Measurements from ENCODE around the gene TPT1. TPM values are rescaled to one million over a fixed set of nuclear protein-coding genes. Genes with fewer than 3 reads are reported as not detected.

TPT1 gene
- total RNA-seq, result 1,943 and 2,459 TPM in 2 replicates

DNA sequence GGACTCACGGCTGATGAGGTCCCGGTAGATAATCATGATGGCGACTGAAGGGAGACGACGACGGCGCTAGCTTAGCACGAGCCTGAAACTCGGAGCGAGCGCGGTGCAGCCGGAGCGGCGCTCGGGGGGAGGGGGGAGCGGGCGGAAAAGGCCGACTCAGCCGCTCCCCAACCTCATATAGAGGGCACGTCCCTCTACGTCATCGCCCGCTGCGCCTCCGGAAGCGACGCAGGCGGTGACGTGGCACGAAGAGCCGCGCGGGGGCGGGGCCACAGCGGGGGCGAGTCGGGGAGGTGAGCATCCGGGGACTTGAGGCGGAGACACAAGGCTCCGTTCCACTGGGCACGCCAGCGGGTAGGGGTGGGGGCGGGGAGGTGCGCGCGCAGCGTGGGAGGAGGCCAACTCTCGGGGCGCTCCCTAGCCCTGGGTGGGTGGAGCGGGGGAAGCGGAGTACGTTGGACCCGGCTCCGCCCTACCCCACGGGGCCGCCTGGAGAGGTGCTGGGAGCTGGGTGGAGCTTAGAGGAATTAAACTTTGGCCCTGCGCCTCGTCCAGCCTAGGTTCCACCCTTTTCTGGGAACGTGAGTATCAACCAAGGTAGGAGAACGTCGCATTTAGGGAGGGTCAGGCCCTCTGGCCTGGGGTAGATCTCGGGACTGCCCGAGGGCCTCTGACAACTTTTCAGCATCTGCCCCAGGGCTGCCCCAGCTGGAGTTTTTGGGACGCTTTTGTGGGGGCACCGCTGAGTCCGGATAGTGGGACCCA, at the start of gene TPT1:
Gene TPT1, minus strand, starts transcription at position 150 of the 765 bp plus-strand sequence. Its CDS starts 114 bp downstream, at position 36.

Other genes with a start within 250 kb of the TPT1 start
- 26.7 and 32.5 TPM in 2 replicates for gene GTF2F2, start 220.7 kb downstream of the TPT1 start, total RNA-seq
- not detected in 2 replicates for gene KCTD4, start 140.1 kb downstream of the TPT1 start, total RNA-seq
- 20.8 and 32.4 TPM in 2 replicates for gene SLC25A30, start 77.2 kb upstream of the TPT1 start, total RNA-seq
- 41.4 and 52.9 TPM in 2 replicates for gene COG3, start 123.8 kb upstream of the TPT1 start, total RNA-seq

Measured in uterine smooth muscle cell (primary cell).